B cell (primary cell): ENCODE results near the gene MEN1. TPM values are rescaled to one million over a fixed set of nuclear protein-coding genes. Genes with fewer than 3 reads are reported as not detected.
A peak's percentile ranks its signal among the peaks of the same experiment; 100 is the strongest.
"Not testable (repeated sequence)": the region's sequence is repeated elsewhere in the genome, so short reads cannot be mapped to it uniquely, and the experiment has no call there.

Source experiments
- ATAC-seq: fragments of 200-7000 bp; cut with Tn5 transposase; one replicate; pipeline ENCODE4 v1.10.0; 2021; ENCODE audit warnings: low read depth, mild to moderate bottlenecking, moderate number of reproducible peaks, moderate library complexity
- CTCF ChIA-PET: fragments of 350-600 bp; sonication (Branson Sonifier 250); formaldehyde crosslinking; loops from one replicate; lab custom pipeline; 2021; ENCODE audit warnings: antibody characterized with exemption, inconsistent platforms; lab: Charles Lee
- POLR2A ChIA-PET: fragments of 350-600 bp; sonication (Branson Sonifier 250); formaldehyde crosslinking; loops from one replicate; lab custom pipeline; 2021; ENCODE audit warnings: antibody characterized with exemption; lab: Charles Lee
- DNase-seq: peaks from one replicate; pipeline ENCODE4 v3.0.0; 2013
- H2AFZ ChIP-seq: 2 replicates; pipeline ENCODE4 v1.6.1; 2012; ENCODE audit warnings: mild to moderate bottlenecking, low read depth, low read length; ENCODE audit not compliant: insufficient read depth, poor library complexity, severe bottlenecking
- H3K27ac ChIP-seq, 2 donors: 1 replicate in 1 of 2; 2 replicates in 1 of 2; pipeline ENCODE4 v1.5.1; 2012 to 2013; ENCODE audit warnings: low read length in 2 of 2, mild to moderate bottlenecking in 2 of 2, moderate library complexity in 1 of 2
- H3K27me3 ChIP-seq, 4 experiments: fragments of 200-600 bp in 1 of 4; sonication (generic) in 1 of 4; replicated peaks in 1 of 4; 1 replicate in 2 of 4; 2 replicates in 2 of 4; pipeline versions ENCODE4 v1.6.1 to v1.7.0; 2013 to 2016; ENCODE audit warnings: low read length in 3 of 4, mild to moderate bottlenecking in 2 of 4, mixed read lengths in 1 of 4, moderate library complexity in 1 of 4; ENCODE audit not compliant: insufficient read depth in 4 of 4, control insufficient read depth in 3 of 4; ENCODE audit errors: control extremely low read depth in 1 of 4
- H3K36me3 ChIP-seq, 2 experiments: replicated peaks in 1 of 2; 1 replicate in 1 of 2; 2 replicates in 1 of 2; pipeline versions ENCODE4 v1.6.1 to v1.7.1; 2013; ENCODE audit warnings: low read length in 1 of 2; ENCODE audit not compliant: insufficient read depth in 2 of 2, control insufficient read depth in 1 of 2; ENCODE audit errors: control extremely low read depth in 1 of 2, extremely low read depth in 1 of 2
- H3K4me1 ChIP-seq, 2 donors: fragments of 200-600 bp in 1 of 2; sonication (generic) in 1 of 2; 1 replicate in 1 of 2; 2 replicates in 1 of 2; pipeline versions ENCODE4 v1.5.1 to v1.6.1; 2013 to 2017; ENCODE audit warnings: low read length in 2 of 2; ENCODE audit not compliant: control insufficient read depth in 2 of 2, insufficient read depth in 2 of 2
- H3K4me2 ChIP-seq: replicated peaks from 2 replicates; pipeline ENCODE3; 2012; ENCODE audit warnings: mild to moderate bottlenecking, low read depth, low read length; ENCODE audit not compliant: poor library complexity, severe bottlenecking
- H3K4me3 ChIP-seq, 5 experiments: fragments of 200-600 bp in 1 of 5; sonication (generic) in 1 of 5; 1 replicate in 3 of 5; 2 replicates in 2 of 5; pipeline versions ENCODE4 v1.5.1 to v1.7.0; 2011 to 2016; ENCODE audit warnings: low read length in 4 of 5, mild to moderate bottlenecking in 4 of 5, low read depth in 2 of 5, control low read depth in 1 of 5, moderate library complexity in 1 of 5; ENCODE audit not compliant: insufficient read depth in 1 of 5; ENCODE audit errors: control extremely low read depth in 1 of 5, extremely low read depth in 1 of 5
- H3K79me2 ChIP-seq: fragments of 200-600 bp; sonication (generic); one replicate; pipeline ENCODE4 v1.6.0; 2016; ENCODE audit warnings: low read length; ENCODE audit not compliant: control insufficient read depth, insufficient read depth
- H3K9ac ChIP-seq: fragments of 200-600 bp; sonication (generic); 2 replicates; pipeline ENCODE4 v1.6.1; 2017; ENCODE audit warnings: mild to moderate bottlenecking, low read length, moderate library complexity
- H3K9me3 ChIP-seq, 3 donors: one replicate each; pipeline versions ENCODE4 v1.6.1 to v1.7.1; 2013; ENCODE audit warnings: low read length in 2 of 3; ENCODE audit not compliant: control insufficient read depth in 2 of 3, insufficient read depth in 1 of 3; ENCODE audit errors: control extremely low read depth in 1 of 3
- H4K20me1 ChIP-seq: 2 replicates; pipeline ENCODE4 v1.6.0; 2012; ENCODE audit warnings: mild to moderate bottlenecking, low read length; ENCODE audit not compliant: insufficient read depth, control insufficient read depth, poor library complexity, severe bottlenecking
- H3K27ac Mint-ChIP-seq: one replicate; pipeline ENCODE4 v1.8.0; 2021; ENCODE audit warnings: mixed read lengths
- H3K27me3 Mint-ChIP-seq: one replicate; pipeline ENCODE4 v1.8.0; 2021; ENCODE audit warnings: mixed read lengths
- H3K4me1 Mint-ChIP-seq: one replicate; pipeline ENCODE4 v1.8.0; 2021; ENCODE audit warnings: mixed read lengths
- H3K4me3 Mint-ChIP-seq: one replicate; pipeline ENCODE4 v1.8.0; 2021; ENCODE audit warnings: mixed read lengths
- H3K9me3 Mint-ChIP-seq: one replicate; pipeline ENCODE4 v1.8.0; 2022; ENCODE audit warnings: mixed read lengths; ENCODE audit not compliant: insufficient read depth
- CTCF ChIP-seq: fragments of 200-600 bp; IDR thresholded peaks from one replicate; pipeline ENCODE4 v1.8.0; 2022; ENCODE audit warnings: antibody characterized with exemption, mild to moderate bottlenecking
- EZH2 ChIP-seq: IDR thresholded peaks from 2 replicates; pipeline ENCODE4 v1.6.1; 2012; ENCODE audit warnings: borderline replicate concordance, low read depth, mild to moderate bottlenecking, moderate library complexity, low read length; ENCODE audit not compliant: insufficient read depth, poor library complexity, severe bottlenecking
- WGBS: methylation state at CpG from one replicate; pipeline ENCODE4 v1.1.5; 2013; ENCODE audit warnings: missing lambda C conversion rate; ENCODE audit not compliant: insufficient coverage; 5-methylcytosine and 5-hydroxymethylcytosine counted together
- intact Hi-C: fragments of 100-400 bp; cut with micrococcal nuclease; formaldehyde crosslinking; loops from one replicate; pipeline ENCODE4 v1.10.0; 2022
- polyA plus RNA-seq: library from polyadenylated mRNA; depleted of rRNA; stranded (reverse); fragments of >200 nt; gene quantifications from 2 replicates; pipeline ENCODE4 v1.2.3, GENCODE V29; 2012
- total RNA-seq, 2 donors: library from RNA; stranded (reverse); fragments of 120-200 nt in 1 of 2; gene quantifications; 1 replicate in 1 of 2; 2 replicates in 1 of 2; pipeline versions ENCODE4 v1.2.3 to v1.2.4, GENCODE V29; 2013 to 2022

Gene MEN1
- total and polyA plus RNA-seq, 2 donors (not counting 1 experiment from before 2014, with no cell fraction given): 48.2 to 68.5 TPM

- H3K9me3 Mint-ChIP-seq: no peaks in the 10 kb centered on the region
- H3K4me2 ChIP-seq: peak overlapping the region; percentile 59
- no peaks in the 10 kb centered on the region for H3K36me3 ChIP-seq
- CTCF ChIA-PET: interaction anchor here (0.6 to 29.2 kb wide), 23 partner anchors 16 to 419 kb away, joined by 3 to 1254 read pairs (median 10); partner anchors contain the start of genes ARL2, ATG2A, BATF2 and EHD1
- no peaks in the 10 kb centered on the region for H3K27me3 Mint-ChIP-seq
- peak overlapping the region in 1 of 2 donors; percentile 25 for H3K27ac ChIP-seq
- intact Hi-C loops: loop anchor here (1.0 to 10.0 kb wide), 5 partner anchors 41 to 167 kb away; partner anchors contain the start of genes ARL2, ATG2A and RASGRP2
- H3K4me1 ChIP-seq: peaks cover 53 to 69% of the 10 kb centered on the region in 2 donors
- H2AFZ ChIP-seq: no peak overlapping the region
- peak overlapping the region; percentile 63 for H3K4me3 Mint-ChIP-seq
- no peaks in the 10 kb centered on the region for H3K27me3 ChIP-seq
- H3K9me3 ChIP-seq: no peaks in the 10 kb centered on the region
- H3K4me1 Mint-ChIP-seq: peaks cover 61% of the 10 kb centered on the region
- no peak overlapping the region for H3K4me3 ChIP-seq
- POLR2A ChIA-PET: interaction anchor here (0.6 to 8.7 kb wide), 11 partner anchors 11 to 167 kb away, joined by 3 to 158 read pairs (median 10); partner anchors contain the start of genes ARL2, EHD1 and SF1
- peaks cover 30% of the 10 kb centered on the region for H3K79me2 ChIP-seq
- DNase-seq (peak; percentile 92), ATAC-seq (peak; percentile 20)
- peak overlapping the region; percentile 75 for H3K27ac Mint-ChIP-seq
- WGBS: 19% methylated on average over 10 of the region's 13 CpGs
- peak; percentile 97 for TF ChIP-seq CTCF
- TF ChIP-seq EZH2: no peak
- H4K20me1 ChIP-seq: no peaks in the 10 kb centered on the region
- H3K9ac ChIP-seq: no peak overlapping the region
These were observed 36.8 kb upstream of the MEN1 start for GRCh38 chr11:64846998-64847666.

- H2AFZ ChIP-seq, H3K4me2 ChIP-seq, H3K27me3 ChIP-seq, H3K36me3 ChIP-seq, H3K4me3 Mint-ChIP-seq, H3K27ac Mint-ChIP-seq, H3K27me3 Mint-ChIP-seq, H3K27ac ChIP-seq, H3K9ac ChIP-seq, H3K9me3 ChIP-seq, DNase-seq, H3K4me3 ChIP-seq, H3K9me3 Mint-ChIP-seq, H4K20me1 ChIP-seq, ATAC-seq: not testable (repeated sequence)
- ChIA-PET POLR2A (interaction anchor here (0.7 to 8.7 kb wide), 5 partner anchors 31 to 67 kb away, joined by 12 to 158 read pairs (median 39); partner anchors contain the start of genes EHD1 and SF1), CTCF (interaction anchor here (0.6 to 29.2 kb wide), 9 partner anchors 17 to 274 kb away, joined by 3 to 1254 read pairs (median 5); partner anchors contain the start of genes ARL2, EHD1, RASGRP2 and TM7SF2)
- intact Hi-C loops: loop anchor here (2.0 to 10.0 kb wide), 5 partner anchors 35 to 265 kb away; partner anchors contain the start of genes MEN1, RASGRP2, SF1 and TM7SF2
- WGBS: 98% methylated on average over 6 of the region's 8 CpGs
- H3K79me2 ChIP-seq: peaks cover 30% of the 10 kb centered on the region
- H3K4me1 Mint-ChIP-seq: peaks cover 47% of the 10 kb centered on the region
- peaks cover 41 to 56% of the 10 kb centered on the region in 2 donors for H3K4me1 ChIP-seq
These were observed 35.4 kb upstream of the MEN1 start for GRCh38 chr11:64845776-64846129.
